HG03139 (cell line): ENCODE data around the gene PIGU.
"Not testable (repeated sequence)": the region's sequence is repeated elsewhere in the genome, so short reads cannot be mapped to it uniquely, and the experiment has no call there.

ENCODE experiments used
- ATAC-seq: cut with Tn5 transposase; IDR thresholded peaks from one replicate; pipeline ENCODE4 v1.9.1; 2021; ENCODE audit not compliant: unreplicated experiment

PIGU gene

DNA sequence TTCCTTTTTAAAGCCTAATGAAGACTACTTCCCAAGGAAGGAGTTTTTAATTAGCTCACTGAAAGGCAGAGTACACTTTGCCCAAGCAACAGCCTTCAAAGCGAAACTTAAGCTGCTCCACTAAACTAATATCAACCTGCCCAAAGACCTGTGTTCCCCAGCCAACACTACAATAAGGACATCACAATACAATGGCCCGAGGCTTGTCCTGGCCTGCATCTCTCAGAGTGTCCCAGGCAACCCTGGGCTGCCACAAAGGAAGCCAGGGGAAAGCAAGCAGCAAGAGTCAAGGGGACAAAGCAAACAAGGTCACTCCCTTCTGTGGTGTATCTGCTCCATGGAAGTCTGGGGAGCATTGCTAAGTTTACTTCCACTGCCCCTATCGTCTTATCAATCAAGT is 52.3 kb downstream of the PIGU start:
- ATAC-seq: no peak

DNA sequence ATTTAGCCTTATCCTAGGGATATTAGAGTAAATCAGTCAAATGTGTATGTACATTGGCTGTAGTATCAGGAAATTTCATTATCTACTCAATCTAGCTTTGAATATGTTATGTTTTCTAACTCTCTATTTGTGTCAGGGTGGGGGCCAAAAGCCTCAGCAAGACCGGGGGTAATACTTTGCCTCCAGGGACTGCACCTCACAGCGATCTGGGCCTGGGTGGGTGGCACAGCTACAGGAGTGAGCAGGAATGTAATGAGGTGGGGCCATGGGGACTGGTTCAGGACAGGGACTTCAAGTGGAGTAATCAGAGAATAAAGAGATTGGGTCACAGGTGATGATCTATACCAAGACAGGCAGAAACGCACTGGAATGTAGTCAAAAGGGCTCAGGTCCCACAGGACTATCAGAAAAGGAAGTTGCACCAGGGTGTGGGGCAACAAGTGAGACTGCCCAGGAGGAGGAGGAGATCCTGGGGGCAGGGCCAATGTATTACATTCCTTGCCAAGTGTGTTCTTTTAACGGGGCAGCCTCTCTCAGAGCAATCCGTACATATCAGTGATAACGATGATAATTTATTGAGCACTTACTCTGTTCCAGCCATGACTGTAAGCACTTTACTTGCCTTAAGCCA is 54.0 kb downstream of the PIGU start:
- ATAC-seq: no peak

DNA sequence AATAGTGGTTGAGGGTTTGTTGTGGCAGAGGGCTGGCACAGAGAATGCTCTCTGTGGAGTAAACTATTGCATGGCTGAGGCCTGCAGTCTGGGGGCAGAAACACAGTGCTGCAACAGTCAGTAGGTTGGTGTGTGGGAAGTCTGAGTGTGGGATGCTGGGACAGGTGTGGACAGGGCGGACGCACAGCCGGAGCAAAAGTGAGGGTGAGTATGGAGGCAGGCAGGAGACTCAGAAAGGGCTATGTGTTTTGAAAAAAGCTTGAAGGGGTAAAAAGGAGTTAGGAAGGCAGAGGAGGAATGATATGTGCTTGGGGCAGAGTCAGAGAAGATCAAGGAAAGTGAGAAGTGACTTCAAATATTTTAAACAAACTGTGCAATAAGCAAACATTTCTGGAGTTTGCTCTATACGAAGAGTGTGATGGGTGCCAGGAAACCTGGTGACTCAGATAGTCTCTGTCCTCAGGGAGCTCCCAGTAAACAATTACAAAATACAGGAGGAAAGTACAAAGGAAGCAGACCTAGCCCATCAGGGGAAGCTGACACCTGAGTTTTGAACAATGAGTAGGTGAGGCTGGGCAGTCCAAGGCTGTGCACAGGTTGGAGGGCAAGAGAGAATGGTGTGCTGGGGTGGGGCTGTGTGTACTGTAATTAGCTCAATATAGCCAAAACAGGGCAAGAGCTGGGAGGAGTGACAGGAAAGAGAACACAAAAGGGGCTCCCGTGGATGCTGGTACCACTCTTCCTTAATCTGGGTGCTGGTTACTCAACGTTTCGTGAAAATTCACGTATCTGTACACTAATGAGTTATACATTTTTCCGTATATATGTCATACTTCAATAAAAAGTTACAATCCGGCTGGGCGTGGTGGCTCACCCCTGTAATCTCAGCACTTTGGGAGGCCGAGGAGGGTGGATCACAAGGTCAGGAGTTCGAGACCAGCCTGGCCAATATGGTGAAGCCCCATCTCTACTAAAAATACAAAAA is 55.2 kb downstream of the PIGU start:
- no peak for ATAC-seq

DNA sequence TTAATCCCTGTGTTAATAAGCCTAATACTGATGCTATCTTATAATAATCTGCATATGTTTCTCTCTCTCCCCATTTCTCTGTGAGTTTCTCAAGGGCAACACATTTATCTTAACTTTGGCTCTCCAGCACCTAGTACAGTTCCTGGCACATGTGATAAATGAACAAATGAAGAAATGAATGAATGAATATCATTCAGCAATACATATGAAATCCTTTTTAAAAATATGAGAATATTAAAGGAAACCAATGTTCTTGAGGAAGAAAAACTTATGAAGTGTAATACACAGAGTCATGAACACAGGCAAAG is 55.9 kb downstream of the PIGU start:
- no peak for ATAC-seq

DNA sequence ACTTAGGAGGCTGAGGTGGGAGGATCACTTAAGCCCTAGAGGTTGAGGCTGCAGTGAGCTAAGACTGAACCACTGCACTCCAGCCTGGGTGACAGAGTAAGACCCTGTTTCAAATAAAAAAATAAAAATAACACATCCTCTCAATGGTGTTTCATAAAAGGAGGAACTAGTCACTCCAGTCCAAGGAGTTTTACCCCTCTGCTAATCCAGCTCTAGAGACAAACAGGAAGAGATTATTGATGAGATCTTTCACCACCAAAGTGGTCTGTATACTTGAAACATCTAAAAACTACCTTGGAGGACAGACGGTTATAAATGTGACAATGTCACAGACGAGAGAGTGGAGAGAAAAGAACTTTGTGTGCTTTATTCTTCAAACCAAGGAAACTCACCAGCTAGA is 58.2 kb downstream of the PIGU start:
- no peak for ATAC-seq

DNA sequence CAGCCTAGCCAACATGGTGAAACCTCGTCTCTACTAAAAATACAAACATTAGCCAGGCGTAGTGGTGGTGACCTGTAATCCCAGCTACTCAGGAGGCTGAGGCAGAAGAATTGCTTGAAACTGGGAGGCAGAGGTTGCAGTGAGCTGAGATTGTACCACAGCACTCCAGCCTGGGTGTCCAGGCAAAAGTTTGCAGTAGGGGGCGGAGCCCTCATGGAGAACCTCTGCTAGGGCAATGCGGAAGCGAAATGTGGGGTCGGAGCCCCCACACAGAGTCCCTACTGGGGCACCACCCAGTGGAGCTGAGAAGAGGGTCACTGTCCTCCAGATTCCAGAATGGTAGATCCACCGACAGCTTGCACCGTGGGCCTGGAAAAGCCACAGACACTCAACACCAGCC is 60.0 kb downstream of the PIGU start:
- not testable (repeated sequence) for ATAC-seq

DNA sequence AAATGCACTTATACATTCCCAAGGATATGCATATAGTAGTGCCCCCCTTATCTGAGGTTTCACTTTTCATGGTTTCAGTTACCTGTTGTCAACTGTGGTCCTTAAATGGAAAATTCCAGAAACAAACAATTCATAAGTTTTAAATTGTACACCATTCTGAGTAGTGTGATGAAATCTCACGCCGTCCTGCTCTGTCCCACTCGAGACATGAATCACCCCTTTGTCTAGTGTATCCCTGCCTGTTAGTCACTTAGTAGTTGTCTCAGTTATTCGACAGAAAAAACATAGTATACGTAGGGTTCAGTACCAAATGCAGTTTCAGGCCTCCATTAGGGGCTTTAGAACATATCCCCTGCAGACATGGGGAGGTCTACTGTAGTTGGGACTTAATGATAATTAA is 61.4 kb downstream of the PIGU start:
- no peak for ATAC-seq

DNA sequence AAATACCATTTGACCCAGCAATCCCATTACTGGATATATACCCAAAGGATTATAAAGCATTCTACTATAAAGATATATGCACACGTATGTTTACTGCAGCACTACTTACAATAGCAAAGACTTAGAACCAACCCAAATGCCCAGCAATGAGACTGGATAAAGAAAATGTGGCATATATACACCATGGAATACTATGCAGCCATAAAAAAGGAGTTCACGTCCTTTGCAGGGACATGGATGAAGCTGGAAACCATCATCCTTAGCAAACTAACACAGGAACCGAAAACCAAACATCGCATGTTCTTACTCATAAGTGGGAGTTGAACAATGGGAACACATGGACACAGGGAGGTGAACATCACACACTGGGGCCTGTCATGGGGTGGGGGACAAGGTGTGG is 64.9 kb downstream of the PIGU start:
- ATAC-seq: not testable (repeated sequence)

DNA sequence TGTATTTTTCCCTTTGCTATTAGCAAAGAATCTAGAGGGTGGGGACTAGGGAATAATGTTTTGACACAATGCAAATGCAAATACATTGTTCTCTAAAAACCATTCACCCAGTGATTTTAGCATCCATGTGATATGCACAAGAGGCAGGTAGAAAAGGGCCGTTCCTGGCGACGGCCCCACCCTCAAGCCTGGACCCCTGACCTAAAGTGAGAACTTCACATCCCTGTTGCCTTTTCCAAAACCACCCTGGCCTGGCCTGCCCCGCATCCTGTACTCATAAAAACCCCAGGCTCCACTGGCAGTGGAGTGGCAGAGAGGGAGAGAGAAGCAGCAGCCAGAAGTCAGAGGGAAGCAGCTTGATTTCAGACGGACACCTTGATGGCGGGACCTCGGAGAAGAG is 69.8 kb downstream of the PIGU start:
- no peak for ATAC-seq

DNA sequence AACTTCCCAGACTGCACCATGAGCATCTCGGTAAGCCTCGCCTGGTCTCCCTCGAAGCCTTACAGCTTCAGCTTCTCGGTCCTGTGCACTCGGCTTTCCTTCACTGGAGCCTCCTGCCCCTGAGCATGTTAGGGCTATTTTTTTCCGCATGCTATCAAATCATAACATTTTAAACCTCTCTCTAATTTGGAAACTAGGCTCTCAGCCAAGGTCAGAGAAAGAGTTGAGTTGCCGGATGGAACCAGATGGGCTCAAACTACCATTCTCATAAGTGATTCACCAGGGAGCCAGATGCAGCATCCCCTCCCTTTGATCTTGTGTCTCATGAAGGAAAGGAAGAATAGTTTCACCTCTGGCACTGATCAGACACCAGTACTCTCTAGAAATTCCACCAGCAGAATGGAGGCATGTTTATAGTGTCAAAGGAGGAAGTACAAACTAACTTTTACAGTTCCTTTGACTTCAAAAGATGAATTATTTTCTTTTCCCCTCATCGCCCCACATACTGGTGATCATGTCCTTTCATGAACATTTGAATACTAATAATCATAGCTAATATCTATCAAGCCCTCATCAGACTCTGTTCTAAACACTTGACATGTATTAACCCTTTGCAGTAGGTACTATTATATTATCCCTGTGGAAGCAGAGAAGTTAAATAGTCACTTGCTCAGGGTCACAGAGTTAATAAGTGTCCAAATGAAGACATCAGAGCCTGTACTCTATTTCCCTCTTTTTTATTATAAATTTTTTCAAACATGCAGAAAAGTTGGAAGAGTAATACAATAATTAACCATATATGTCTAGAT is 71.7 kb downstream of the PIGU start:
- no peak for ATAC-seq

DNA sequence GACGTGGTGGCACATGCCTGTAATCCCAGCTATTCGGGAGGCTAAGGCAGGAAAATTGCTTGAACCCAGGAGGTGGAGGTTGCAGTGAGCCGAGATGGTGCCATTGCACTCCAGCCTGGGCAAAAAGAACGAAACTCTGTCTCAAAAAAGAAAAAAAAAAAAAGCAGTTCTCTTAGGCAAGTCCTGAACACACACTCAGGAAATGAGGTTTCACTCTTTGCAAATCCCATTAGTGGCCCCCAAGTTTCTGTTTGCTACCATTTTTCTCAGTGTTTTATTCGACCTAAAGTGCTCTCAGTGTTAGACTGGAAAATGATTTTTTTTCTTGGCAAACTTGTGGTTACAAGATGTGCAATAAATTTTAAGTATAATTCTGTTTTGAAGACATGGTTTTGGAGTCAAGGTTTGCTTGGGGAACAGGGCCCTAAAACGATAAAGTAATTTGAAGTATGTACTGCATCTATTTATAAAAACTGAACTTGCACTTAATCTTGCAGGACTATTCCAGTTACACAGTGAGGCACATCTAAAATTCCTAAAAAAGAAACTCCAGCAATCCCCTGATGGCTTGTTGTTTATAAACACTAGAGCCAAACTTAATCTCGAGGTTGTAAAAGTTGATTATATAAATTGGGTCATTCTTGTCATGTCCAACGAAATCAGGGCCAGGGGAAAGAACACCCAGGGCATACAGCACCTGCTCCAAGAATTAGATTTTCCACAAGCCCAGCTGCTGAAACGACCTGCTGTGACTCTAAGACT is 75.8 kb downstream of the PIGU start:
- ATAC-seq: no peak

DNA sequence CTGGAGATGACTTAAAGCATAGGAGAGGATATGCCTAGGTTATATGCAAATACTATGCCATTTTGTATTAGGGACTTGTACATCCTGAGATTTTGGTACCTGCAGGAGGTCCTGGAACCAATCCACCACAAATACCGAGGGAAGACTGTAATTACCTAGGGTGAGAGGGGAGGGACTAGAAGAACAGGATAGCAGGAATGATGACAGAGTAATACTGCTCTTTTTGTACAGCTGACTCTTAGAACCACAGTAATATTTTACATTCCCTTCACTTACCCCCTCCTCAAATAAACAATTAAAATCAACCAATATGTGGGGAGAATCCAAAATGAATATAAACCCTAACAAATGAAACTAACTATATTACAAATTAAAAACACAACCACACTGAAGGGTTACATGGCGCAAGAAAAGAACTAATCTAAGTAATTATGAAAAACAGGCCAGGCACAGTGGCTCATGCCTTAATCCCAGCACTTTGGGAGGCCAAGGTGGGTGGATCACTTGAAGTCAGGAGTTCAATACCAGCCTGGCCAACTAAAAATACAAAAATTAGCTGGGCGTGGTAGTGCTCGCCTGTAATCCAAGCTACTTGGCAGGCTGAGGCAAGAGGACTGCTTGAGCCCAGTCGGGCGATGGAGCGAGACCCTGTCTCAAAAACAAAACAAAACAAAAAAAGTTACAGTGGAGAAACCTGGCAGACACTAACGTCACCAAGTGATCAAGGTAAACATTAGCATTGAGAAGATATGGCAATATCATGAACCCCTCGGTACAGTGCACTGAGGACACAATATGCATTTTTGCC is 81.3 kb downstream of the PIGU start:
- ATAC-seq: no peak

DNA sequence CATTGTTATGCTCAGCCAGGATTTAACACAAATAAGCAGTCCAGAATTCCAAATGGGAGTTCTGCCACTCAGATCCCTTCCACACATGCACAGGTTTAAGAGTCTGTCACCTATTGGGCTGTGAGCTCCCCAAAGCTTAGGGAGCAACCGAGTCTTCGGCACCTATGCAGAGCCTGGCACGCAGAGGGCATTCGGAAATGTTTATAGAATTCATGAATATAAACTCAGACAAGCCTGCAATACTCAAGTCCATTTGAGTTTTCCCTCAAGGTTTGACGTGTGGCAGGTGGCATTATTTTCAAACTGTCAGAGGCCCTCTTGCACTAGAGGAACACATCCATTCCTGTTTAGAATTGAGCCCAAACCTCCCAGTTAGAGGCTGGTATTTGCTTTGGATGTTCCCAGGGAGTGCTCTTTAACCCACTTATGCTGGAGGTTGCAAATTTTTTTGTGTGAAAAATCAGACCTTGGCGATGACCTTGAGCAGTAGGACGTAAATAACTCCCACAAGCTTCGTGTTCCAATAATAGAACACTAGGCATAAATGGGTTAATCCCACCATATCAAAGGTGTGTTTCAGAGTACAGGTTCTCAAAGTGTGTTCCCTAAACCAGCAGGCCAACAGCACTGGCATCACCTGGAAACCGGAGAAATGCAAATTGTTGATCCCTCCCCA is 90.3 kb downstream of the PIGU start:
- no peak for ATAC-seq

DNA sequence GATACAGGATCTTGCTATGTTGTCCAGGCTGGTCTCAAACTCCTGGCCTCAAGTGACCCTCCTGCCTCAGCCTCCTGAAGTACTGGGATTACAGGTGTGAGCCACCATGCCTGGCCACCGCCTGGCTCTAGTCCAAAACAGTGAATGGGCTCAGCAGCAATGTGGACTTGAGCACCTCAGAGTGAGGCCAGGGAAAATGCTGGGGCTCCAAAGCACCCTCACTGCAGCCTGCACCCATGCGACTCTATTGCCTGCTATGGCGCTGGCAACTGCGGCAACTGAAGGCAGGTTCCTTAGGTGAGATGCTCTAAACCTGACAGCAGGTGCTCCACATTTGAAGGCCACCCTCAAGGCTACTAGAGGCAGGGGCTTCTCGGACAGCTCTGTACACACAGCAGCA is 91.9 kb downstream of the PIGU start:
- no peak for ATAC-seq

DNA sequence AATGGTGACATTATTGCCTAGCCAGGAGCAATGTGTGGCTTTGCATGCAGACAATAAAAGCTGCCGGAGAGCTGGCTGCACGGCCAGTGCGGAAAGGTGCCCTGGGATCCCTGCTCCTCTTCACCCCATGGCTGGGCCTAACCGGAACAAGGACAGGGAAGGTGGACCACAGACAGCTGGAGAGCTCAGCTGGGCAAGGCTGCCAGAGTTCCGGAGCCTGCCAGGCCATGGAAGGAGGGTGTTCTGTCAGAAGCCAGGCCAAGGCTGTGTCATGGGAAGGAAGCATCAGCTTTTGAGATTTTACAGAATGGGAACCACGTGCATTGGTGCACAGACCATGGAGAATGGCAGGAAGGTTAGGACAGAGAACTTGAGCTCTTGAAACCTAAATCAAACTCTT is 93.3 kb downstream of the PIGU start:
- ATAC-seq: no peak

DNA sequence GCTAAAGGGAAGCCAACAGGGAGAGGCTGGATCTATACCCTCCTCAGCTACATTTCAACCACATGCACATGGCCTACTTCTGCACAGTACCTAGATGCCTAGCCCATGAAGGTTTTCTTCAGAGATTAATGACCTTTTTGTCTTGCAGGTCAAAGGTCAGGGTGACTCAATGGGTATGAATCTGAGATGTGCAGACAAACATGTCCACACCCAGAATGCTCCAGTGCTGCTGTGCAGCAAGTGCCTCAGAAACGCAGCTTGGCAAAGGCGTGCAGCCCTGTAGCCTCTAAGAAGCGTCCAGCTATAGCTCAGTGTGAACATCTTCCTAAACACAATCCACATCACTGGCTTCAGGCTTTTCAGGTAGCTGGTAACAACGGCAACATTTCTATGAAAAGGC is 94.0 kb downstream of the PIGU start:
- no peak for ATAC-seq

DNA sequence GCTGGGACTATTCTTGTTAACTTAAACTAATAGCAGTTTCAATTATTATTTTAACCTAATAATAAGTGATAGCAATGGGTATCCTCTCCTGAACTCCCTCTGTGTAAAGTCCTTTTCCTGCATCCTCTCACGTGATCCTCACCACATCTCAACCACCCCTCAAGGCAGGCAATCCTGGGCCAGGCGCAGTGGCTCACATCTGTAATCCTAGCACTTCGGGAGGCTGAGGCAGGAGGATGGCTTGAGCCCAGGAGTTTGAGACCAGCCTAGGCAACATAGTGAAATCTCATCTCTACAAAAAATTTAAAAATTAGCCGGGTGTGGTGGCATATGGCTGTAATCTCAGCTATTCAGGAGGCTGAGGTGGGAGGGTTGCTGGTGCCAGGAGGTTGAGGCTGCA is 94.7 kb downstream of the PIGU start:
- no peak for ATAC-seq

DNA sequence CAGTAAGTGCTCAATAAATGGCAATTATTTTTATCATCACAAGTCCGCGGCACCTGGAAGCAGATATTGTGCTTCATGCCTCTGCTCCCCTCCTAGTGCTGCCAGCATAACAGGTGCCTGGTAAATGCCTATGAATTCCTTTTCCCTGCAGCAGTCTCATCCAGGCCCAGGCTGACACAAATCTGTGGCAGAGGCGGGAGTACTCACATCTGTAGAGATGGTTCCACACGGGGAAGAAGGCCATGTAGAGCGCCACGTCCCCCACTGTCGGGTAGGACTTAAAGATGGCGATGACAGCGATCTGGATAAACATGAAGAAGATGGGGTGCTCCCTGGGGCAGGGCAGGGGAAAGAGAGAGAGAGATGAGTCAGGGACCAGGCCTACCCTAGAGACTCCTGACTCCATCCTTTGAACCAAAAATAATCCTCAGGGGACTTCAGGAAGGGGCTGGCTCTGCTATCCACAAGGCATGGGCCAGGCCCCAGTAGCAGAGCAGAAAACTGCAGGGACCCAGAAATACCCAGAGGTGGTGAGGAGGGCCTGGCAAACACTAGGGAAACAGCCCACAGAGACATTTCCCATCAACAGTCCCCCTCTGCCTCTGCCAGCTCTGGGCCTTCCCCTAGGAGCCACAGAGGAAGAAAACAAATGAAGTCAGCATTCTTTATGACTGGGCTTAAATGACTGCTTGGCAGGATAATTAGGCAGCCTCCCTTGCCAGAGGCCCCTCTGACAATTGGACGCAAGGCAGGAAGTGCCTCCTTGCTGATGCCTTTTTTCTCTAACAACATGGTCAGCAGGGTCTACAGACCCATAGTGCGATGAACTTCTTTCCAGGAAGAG is 95.3 kb downstream of the PIGU start:
- no peak for ATAC-seq
